Thyroid gland (tissue), 4 donors: ENCODE measurements around the gene ZNF419. TPM values are rescaled to one million over a fixed set of nuclear protein-coding genes. Genes with fewer than 3 reads are reported as not detected.
"Not testable (repeated sequence)": the region's sequence is repeated elsewhere in the genome, so short reads cannot be mapped to it uniquely, and the experiment has no call there.

Experiments
- DNase-seq, 2 donors: peaks; one replicate each; pipeline ENCODE4 v3.0.0-alpha.2; 2019
- H3K27ac ChIP-seq, 3 donors: fragments of 200-600 bp; sonication (generic); 1 replicate in 2 of 3; 2 replicates in 1 of 3; pipeline ENCODE4 v1.5.1; 2016 to 2019; ENCODE audit warnings: mild to moderate bottlenecking in 1 of 3, moderate library complexity in 1 of 3
- H3K27me3 ChIP-seq: fragments of 200-600 bp; sonication (generic); one replicate; pipeline ENCODE4 v1.5.1; 2019
- H3K36me3 ChIP-seq, 2 donors: fragments of 200-600 bp; sonication (generic); one replicate each; pipeline ENCODE4 v1.5.1; 2016 to 2019
- H3K4me1 ChIP-seq, 2 donors: fragments of 200-600 bp; sonication (generic); one replicate each; pipeline ENCODE4 v1.5.1; 2017 to 2019
- H3K4me3 ChIP-seq, 3 donors: fragments of 200-600 bp; sonication (generic); replicated peaks in 1 of 3; 1 replicate in 2 of 3; 2 replicates in 1 of 3; pipeline ENCODE4 v1.5.1; 2016; ENCODE audit warnings: mild to moderate bottlenecking in 1 of 3
- H3K9me3 ChIP-seq: fragments of 200-600 bp; sonication (generic); one replicate; pipeline ENCODE4 v1.5.1; 2017
- CTCF ChIP-seq, 6 experiments: fragments of 200-600 bp in 3 of 6; fragments of 450-650 bp in 3 of 6; sonication (generic) in 3 of 6; IDR thresholded peaks; one replicate each; pipeline ENCODE4 v1.5.1; 2016 to 2019; ENCODE audit warnings: antibody characterized with exemption in 6 of 6, mild to moderate bottlenecking in 2 of 6, inconsistent platforms in 1 of 6, moderate library complexity in 1 of 6
- POLR2A ChIP-seq, 2 donors: fragments of 450-650 bp; IDR thresholded peaks; one replicate each; pipeline ENCODE4 v1.6.1; 2017; ENCODE audit warnings: antibody characterized with exemption in 2 of 2, mild to moderate bottlenecking in 2 of 2, moderate library complexity in 1 of 2
- WGBS, 2 donors: methylation state at CpG; one replicate each; pipeline ENCODE4 v1.1.5; 2017; 5-methylcytosine and 5-hydroxymethylcytosine counted together
- intact Hi-C: fragments of 100-400 bp; cut with DNase I; formaldehyde crosslinking; loops from one replicate; pipeline ENCODE4 v1.15.1; 2023
- small RNA-seq: library from RNA; depleted of rRNA; stranded (forward); fragments of <200 nt; gene quantifications from one replicate; pipeline ENCODE3, GENCODE V24; 2016
- total RNA-seq, 4 donors: library from RNA; depleted of rRNA; stranded (reverse); fragments of >200 nt; gene quantifications; one replicate each; pipeline ENCODE4 v1.2.3, GENCODE V29; 2016

ZNF419 gene
- total RNA-seq, 4 donors from 2014 or later: 10.5 to 21.3 (median 17.0) TPM

GRCh38 chr19:57512845-57513244 lies 25.3 kb downstream of the ZNF419 start:
- peaks cover 0 to 3% of the 10 kb centered on the region in 2 donors for H3K36me3 ChIP-seq
- WGBS, 2 donors: 95 to 98% methylated on average over 6 of the region's 6 CpGs
- no peak overlapping the region for H3K27ac ChIP-seq
- H3K4me3 ChIP-seq: no peak overlapping the region
- DNase-seq: no peak
- H3K27me3 ChIP-seq: no peaks in the 10 kb centered on the region
- H3K4me1 ChIP-seq: no peaks in the 10 kb centered on the region
- H3K9me3 ChIP-seq: no peaks in the 10 kb centered on the region
- intact Hi-C loops: no loop called here
- TF ChIP-seq POLR2A (IDR thresholded peaks at IDR 0.05) (no peak), CTCF (IDR thresholded peaks at IDR 0.05) (no peak)

DNA sequence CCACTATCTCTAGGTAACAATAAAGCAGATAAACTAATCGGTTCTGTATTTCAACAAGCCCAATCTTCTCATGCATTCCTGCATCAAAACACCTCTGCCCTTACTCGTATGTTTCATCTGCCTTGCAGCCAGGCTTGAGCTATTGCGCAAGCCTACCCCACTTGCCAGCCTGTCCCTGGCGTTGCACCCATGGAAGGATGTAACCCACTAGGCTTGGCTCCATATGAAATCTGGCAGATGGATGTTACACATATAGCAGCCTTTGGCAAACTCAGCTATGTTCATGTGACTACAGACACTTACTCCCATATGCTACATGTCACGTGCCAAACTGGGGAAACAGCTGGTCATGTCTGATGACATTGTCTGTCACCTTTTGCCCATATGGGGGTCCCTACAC lies 27.7 kb downstream of the ZNF419 start:
- TF ChIP-seq POLR2A (IDR thresholded peaks at IDR 0.05) (no peak), CTCF (IDR thresholded peaks at IDR 0.05) (no peak)
- H3K27me3 ChIP-seq: no peaks in the 10 kb centered on the region
- no peak overlapping the region for H3K4me3 ChIP-seq
- intact Hi-C loops: no loop called here
- H3K36me3 ChIP-seq: no peaks in the 10 kb centered on the region
- H3K27ac ChIP-seq: no peak overlapping the region
- H3K9me3 ChIP-seq: no peaks in the 10 kb centered on the region
- 89 to 92% methylated on average over 5 of the region's 5 CpGs for WGBS, 2 donors
- DNase-seq: no peak
- no peaks in the 10 kb centered on the region for H3K4me1 ChIP-seq

DNA sequence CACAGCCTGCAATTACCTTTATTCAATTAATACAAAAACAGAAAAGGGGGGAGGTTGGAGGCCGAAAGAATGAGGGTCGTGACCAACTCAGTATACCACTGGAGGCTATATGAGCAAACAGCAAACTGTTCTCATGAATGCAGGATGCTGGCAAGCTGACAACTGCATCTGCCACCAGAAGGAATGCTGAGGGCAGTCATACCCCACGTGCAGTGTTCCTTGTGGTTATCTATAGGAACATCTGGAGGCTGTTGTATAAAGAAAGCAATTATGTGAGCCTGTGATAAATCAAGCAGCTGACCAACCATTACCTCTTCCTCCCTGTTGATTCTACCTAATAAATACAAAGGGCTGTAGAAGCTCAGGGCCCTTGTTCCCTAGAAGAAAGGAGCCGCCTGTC lies 30.5 kb downstream of the ZNF419 start:
- H3K36me3 ChIP-seq, H3K27ac ChIP-seq, H3K9me3 ChIP-seq, H3K27me3 ChIP-seq, H3K4me1 ChIP-seq, intact Hi-C loops, DNase-seq, H3K4me3 ChIP-seq: not testable (repeated sequence)
- WGBS, 2 donors: 79 to 91% methylated on average over 4 of the region's 4 CpGs

DNA sequence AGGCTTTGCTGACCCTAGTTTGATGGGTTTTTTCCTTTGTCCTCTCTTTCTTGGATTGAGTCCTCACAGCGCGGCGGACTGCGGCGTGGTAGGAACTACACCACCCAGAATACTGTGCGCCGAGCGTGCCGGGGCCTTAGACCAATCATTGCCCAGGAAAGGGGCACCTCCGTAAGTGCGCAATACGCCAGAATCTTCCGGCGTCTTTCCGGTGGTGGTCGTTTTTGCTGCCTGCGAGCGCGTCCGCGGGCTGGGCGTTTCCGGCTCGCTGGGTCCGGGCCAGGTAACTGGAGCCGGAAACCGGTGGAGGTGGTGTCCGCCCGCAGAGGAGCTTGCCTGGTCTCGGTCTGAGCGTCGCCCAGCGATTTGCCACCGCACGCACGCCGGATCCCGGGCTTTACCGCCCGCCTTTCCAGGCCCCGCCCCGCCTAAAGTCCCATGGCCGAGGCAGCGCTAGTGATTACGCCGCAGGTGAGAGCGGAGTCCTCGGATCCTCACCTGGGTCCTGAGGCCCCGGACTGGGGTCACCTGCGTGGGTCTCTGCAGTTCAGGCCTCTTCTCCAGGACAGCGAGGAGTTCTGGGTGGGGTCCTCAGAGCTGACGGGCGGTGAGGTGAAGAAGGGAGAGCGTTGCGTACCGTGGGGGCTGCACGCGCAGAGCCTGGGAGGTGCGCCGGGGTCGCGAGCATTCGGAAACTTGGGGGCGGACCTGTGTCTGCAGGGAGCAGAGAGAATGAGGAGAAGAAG lies 39.8 kb downstream of the ZNF419 start, which contains the start of gene ZNF549:
TSS of gene ZNF549 (plus strand) at position 221 of the 746 bp plus-strand sequence. CDS start at position 439, 218 bp downstream.
- H3K4me3 ChIP-seq: peak within 1 kb of the TSS; percentile 47 to 88 (median 60)
- TF ChIP-seq POLR2A (IDR thresholded peaks at IDR 0.05) (peak in 1 of 2 donors; percentile 53), CTCF (IDR thresholded peaks at IDR 0.05) (peak in 1 of 6 experiments; percentile 17)
- peak within 1 kb of the TSS; percentile 12 to 79 (median 77) for H3K27ac ChIP-seq
- peaks cover 9 to 13% of the 10 kb centered on the region in 2 donors for H3K4me1 ChIP-seq
- peak; percentile 94 to 95 for DNase-seq
- no peaks in the 10 kb centered on the region for H3K9me3 ChIP-seq
- H3K27me3 ChIP-seq: no peaks in the 10 kb centered on the region
- peaks cover 3 to 12% of the 10 kb centered on the region in 2 donors for H3K36me3 ChIP-seq
- 2 to 3% methylated on average over 29 to 34 of the region's 64 CpGs for WGBS, 2 donors
- intact Hi-C loops: no loop called here

DNA sequence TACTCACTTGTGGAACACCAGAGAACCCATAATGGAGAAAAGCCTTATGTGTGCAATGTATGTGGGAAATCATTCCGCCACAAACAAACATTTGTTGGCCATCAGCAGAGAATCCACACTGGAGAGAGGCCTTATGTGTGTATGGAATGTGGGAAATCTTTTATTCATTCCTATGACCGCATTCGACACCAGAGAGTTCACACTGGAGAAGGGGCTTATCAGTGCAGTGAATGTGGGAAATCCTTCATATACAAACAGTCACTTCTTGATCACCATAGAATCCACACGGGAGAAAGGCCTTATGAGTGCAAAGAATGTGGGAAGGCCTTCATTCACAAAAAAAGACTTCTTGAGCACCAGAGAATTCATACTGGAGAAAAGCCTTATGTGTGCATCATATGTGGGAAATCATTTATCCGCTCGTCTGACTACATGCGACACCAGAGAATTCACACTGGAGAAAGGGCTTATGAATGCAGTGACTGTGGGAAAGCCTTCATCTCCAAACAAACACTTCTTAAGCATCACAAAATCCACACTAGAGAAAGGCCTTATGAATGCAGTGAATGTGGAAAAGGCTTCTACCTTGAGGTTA lies 50.5 kb downstream of the ZNF419 start:
- H3K27ac ChIP-seq: no peak overlapping the region
- H3K36me3 ChIP-seq: peaks cover 47 to 57% of the 10 kb centered on the region in 2 donors
- WGBS, 2 donors: 95 to 98% methylated on average over 7 of the region's 7 CpGs
- H3K4me3 ChIP-seq: no peak overlapping the region
- peaks cover 4% of the 10 kb centered on the region for H3K9me3 ChIP-seq
- no peak for TF ChIP-seq CTCF (IDR thresholded peaks at IDR 0.05)
- no peak for TF ChIP-seq POLR2A (IDR thresholded peaks at IDR 0.05)
- intact Hi-C loops: no loop called here
- no peaks in the 10 kb centered on the region for H3K4me1 ChIP-seq
- no peak for DNase-seq
- no peaks in the 10 kb centered on the region for H3K27me3 ChIP-seq

Small RNA genes lying within 50 kb of the gene (small RNA-seq; reads per million reads assigned to genes)
- gene VN1R107P: not detected

Other genes with a start within 250 kb of the ZNF419 start
- 10 to 100 TPM; 16.3 to 27.5 (median 21.0) TPM for gene ZNF805, start 247.1 kb upstream of the ZNF419 start, total RNA-seq
- 100 to 1,000 TPM in 1 of 4 donors, 10 to 100 TPM in 3; 88.0 to 139 (median 92.3) TPM for gene ZNF460, start 207.3 kb upstream of the ZNF419 start, total RNA-seq
- 10 to 100 TPM; 10.6 to 17.2 (median 14.7) TPM for gene ZNF543, start 167.3 kb upstream of the ZNF419 start, total RNA-seq
- gene ZNF304, start 136.5 kb upstream of the ZNF419 start, total RNA-seq: 10 to 100 TPM; 10.7 to 14.1 (median 13.9) TPM
- gene TRAPPC2B, start 124.2 kb upstream of the ZNF419 start, total RNA-seq: 10 to 100 TPM in 3 of 4 donors, 1 to 10 TPM in 1; 8.7 to 38.3 (median 23.0) TPM
- 1 to 10 TPM; 2.5 to 7.0 (median 4.6) TPM for gene ZNF547, start 124.2 kb upstream of the ZNF419 start, total RNA-seq
- 10 to 100 TPM; 22.3 to 31.0 (median 28.1) TPM for gene ZNF548, start 97.9 kb upstream of the ZNF419 start, total RNA-seq
- gene ZNF17, start 76.6 kb upstream of the ZNF419 start, total RNA-seq: 10 to 100 TPM; 17.8 to 33.1 (median 20.8) TPM
- 10 to 100 TPM in 2 of 4 donors, 1 to 10 TPM in 2; 9.9 to 13.7 (median 10.7) TPM for gene ZNF749, start 52.4 kb upstream of the ZNF419 start, total RNA-seq
- gene VN1R1, start 30.6 kb upstream of the ZNF419 start, total RNA-seq: 1 to 10 TPM; 1.9 to 5.5 (median 3.0) TPM
- 10 to 100 TPM; 30.9 to 46.2 (median 41.0) TPM for gene ZNF772, start 10.2 kb upstream of the ZNF419 start, total RNA-seq
- gene ZNF773, start 12.2 kb downstream of the ZNF419 start, total RNA-seq: 10 to 100 TPM; 16.1 to 23.8 (median 19.6) TPM
- 10 to 100 TPM in 1 of 4 donors, 1 to 10 TPM in 3; 7.7 to 12.7 (median 9.2) TPM for gene ZNF549, start 39.6 kb downstream of the ZNF419 start, total RNA-seq
- gene ZNF550, start 72.1 kb downstream of the ZNF419 start, total RNA-seq: 10 to 100 TPM in 1 of 4 donors, 1 to 10 TPM in 3; 7.1 to 13.5 (median 8.7) TPM
- gene ZNF416, start 91.2 kb downstream of the ZNF419 start, total RNA-seq: 10 to 100 TPM in 1 of 4 donors, 1 to 10 TPM in 3; 5.2 to 10.9 (median 7.2) TPM
- gene ZIK1, start 96.4 kb downstream of the ZNF419 start, total RNA-seq: 10 to 100 TPM in 3 of 4 donors, 1 to 10 TPM in 1; 8.9 to 19.7 (median 13.7) TPM
- gene ZNF530, start 112.1 kb downstream of the ZNF419 start, total RNA-seq: 1 to 10 TPM; 1.9 to 4.8 (median 2.6) TPM
- 10 to 100 TPM; 32.6 to 45.5 (median 37.3) TPM for gene ZNF134, start 126.5 kb downstream of the ZNF419 start, total RNA-seq
- 10 to 100 TPM; 16.2 to 27.5 (median 21.8) TPM for gene ZNF211, start 145.4 kb downstream of the ZNF419 start, total RNA-seq
- 1 to 10 TPM in 1 of 4 donors, under 1 TPM in 3; 0.22 to 1.1 (median 0.47) TPM for gene ZSCAN4, start 181.2 kb downstream of the ZNF419 start, total RNA-seq
- gene ZNF551, start 194.2 kb downstream of the ZNF419 start, total RNA-seq: 10 to 100 TPM; 11.2 to 23.6 (median 17.7) TPM
- gene ZNF154, start 221.5 kb downstream of the ZNF419 start, total RNA-seq: 10 to 100 TPM; 15.6 to 25.8 (median 18.2) TPM
- 10 to 100 TPM; 16.8 to 27.6 (median 20.7) TPM for gene ZNF671, start 239.9 kb downstream of the ZNF419 start, total RNA-seq